GM23338 (cell line): ENCODE measurements around the gene CHRDL2. TPM values are rescaled to one million over a fixed set of nuclear protein-coding genes. Genes with fewer than 3 reads are reported as not detected.

Experiments
- ATAC-seq: fragments of 200-7000 bp; cut with Tn5 transposase; 3 replicates; pipeline ENCODE4 v1.9.1; 2020
- DNase-seq: peaks from one replicate; pipeline ENCODE4 v3.0.0-alpha.2; 2015; ENCODE audit warnings: low spot score
- H2AFZ ChIP-seq: fragments of 200-600 bp; sonication (generic); 2 replicates; pipeline ENCODE4 v1.8.0; 2016; ENCODE audit warnings: antibody characterized with exemption, mild to moderate bottlenecking, moderate library complexity
- H3F3A ChIP-seq: fragments of 200-600 bp; sonication (generic); replicated peaks from 2 replicates; pipeline ENCODE4 v1.8.0; 2017; ENCODE audit warnings: antibody characterized with exemption, mixed run types, low read depth
- H3K27ac ChIP-seq: fragments of 200-600 bp; sonication (generic); 2 replicates; pipeline ENCODE4 v1.6.1; 2016; ENCODE audit warnings: low read depth
- H3K27me3 ChIP-seq: fragments of 200-600 bp; sonication (generic); 2 replicates; pipeline ENCODE4 v1.8.0; 2016; ENCODE audit warnings: mild to moderate bottlenecking, mixed run types, moderate library complexity; ENCODE audit not compliant: insufficient read depth
- H3K36me3 ChIP-seq: fragments of 200-600 bp; sonication (generic); 2 replicates; pipeline ENCODE4 v1.8.0; 2016; ENCODE audit warnings: mild to moderate bottlenecking; ENCODE audit not compliant: insufficient read depth
- H3K4me1 ChIP-seq: fragments of 200-600 bp; sonication (generic); 2 replicates; pipeline ENCODE4 v1.8.0; 2016; ENCODE audit warnings: mild to moderate bottlenecking, moderate library complexity; ENCODE audit not compliant: insufficient read depth
- H3K4me2 ChIP-seq: fragments of 200-600 bp; sonication (generic); 2 replicates; pipeline ENCODE4 v1.7.1; 2017; ENCODE audit warnings: mixed run types
- H3K4me3 ChIP-seq: fragments of 200-600 bp; sonication (generic); 2 replicates; pipeline ENCODE4 v1.6.1; 2016; ENCODE audit warnings: mixed run types
- H3K79me2 ChIP-seq: fragments of 200-600 bp; sonication (generic); replicated peaks from 2 replicates; pipeline ENCODE4 v1.8.0; 2017; ENCODE audit warnings: mild to moderate bottlenecking; ENCODE audit not compliant: insufficient read depth
- H3K9me2 ChIP-seq: fragments of 200-600 bp; sonication (generic); 2 replicates; pipeline ENCODE4 v1.8.0; 2017; ENCODE audit not compliant: insufficient read depth
- H4K20me1 ChIP-seq: fragments of 200-600 bp; sonication (generic); replicated peaks from 2 replicates; pipeline ENCODE4 v1.8.0; 2017; ENCODE audit warnings: mild to moderate bottlenecking; ENCODE audit not compliant: insufficient read depth
- H3K27ac Mint-ChIP-seq: 2 replicates; pipeline ENCODE4 v1.8.0; 2020; ENCODE audit warnings: inconsistent platforms, mild to moderate bottlenecking, moderate library complexity, mixed read lengths
- H3K27me3 Mint-ChIP-seq: 3 replicates; pipeline ENCODE4 v1.8.0; 2022; ENCODE audit warnings: low read depth, mild to moderate bottlenecking, moderate library complexity, mixed read lengths, inconsistent platforms; ENCODE audit not compliant: insufficient read depth, poor library complexity
- H3K36me3 Mint-ChIP-seq: 3 replicates; pipeline ENCODE4 v1.8.0; 2021; ENCODE audit warnings: low read depth, mild to moderate bottlenecking, inconsistent platforms, moderate library complexity, mixed read lengths
- H3K4me1 Mint-ChIP-seq: 3 replicates; pipeline ENCODE4 v1.8.0; 2020; ENCODE audit warnings: mild to moderate bottlenecking, inconsistent platforms, mixed read lengths
- H3K4me3 Mint-ChIP-seq: 3 replicates; pipeline ENCODE4 v1.8.0; 2021; ENCODE audit warnings: moderate library complexity, mild to moderate bottlenecking, inconsistent platforms, mixed read lengths
- H3K9me3 Mint-ChIP-seq: 3 replicates; pipeline ENCODE4 v1.8.0; 2020; ENCODE audit warnings: moderate library complexity, mild to moderate bottlenecking, inconsistent platforms, mixed read lengths
- EZH2 ChIP-seq: fragments of 200-600 bp; sonication (generic); IDR thresholded peaks from one replicate; pipeline ENCODE4 v1.8.0; 2017; ENCODE audit warnings: antibody characterized with exemption, mild to moderate bottlenecking, low read depth; ENCODE audit not compliant: unreplicated experiment
- EZH2phosphoT487 ChIP-seq: fragments of 200-600 bp; sonication (generic); IDR thresholded peaks from one replicate; pipeline ENCODE4 v1.8.1; 2018; ENCODE audit warnings: antibody characterized with exemption; ENCODE audit not compliant: unreplicated experiment
- POLR2AphosphoS5 ChIP-seq: IDR thresholded peaks from 2 replicates; pipeline ENCODE4 v1.6.1; 2016; ENCODE audit warnings: antibody characterized with exemption, low read depth
- ZNF114 ChIP-seq: fragments of 250-450 bp; sonication (Bioruptor Pico); IDR thresholded peaks from 2 replicates; pipeline ENCODE4 v1.5.0; 2020; ENCODE audit warnings: mild to moderate bottlenecking, moderate library complexity
- polyA plus RNA-seq: library from polyadenylated mRNA; unstranded; fragments of >200 nt; fragmentation: Nextera tagmentation; extraction: Ambion mirVana; gene quantifications from 2 replicates; pipeline ENCODE4 v1.2.1, GENCODE V29; 2016
- total RNA-seq: library from RNA; depleted of rRNA; stranded (reverse); fragments of >200 nt; shearing (Covaris generic); gene quantifications from 2 replicates; pipeline ENCODE4 v1.2.3, GENCODE V29; 2014
- TF ChIP-seq, protein P1 (sequence below), 2 experiments: fragments of 200-600 bp in 1 of 2; sonication (generic) in 1 of 2; conservative IDR thresholded peaks; 2 replicates each; pipeline versions ENCODE4 v1.5.1 to v1.6.1; 2016 to 2017; ENCODE audit warnings: antibody characterized with exemption in 2 of 2, low read depth in 2 of 2, mild to moderate bottlenecking in 2 of 2, moderate library complexity in 1 of 2
- TF ChIP-seq, protein P2 (sequence below): IDR thresholded peaks from one replicate; pipeline ENCODE4 v1.6.1; 2018; ENCODE audit warnings: antibody characterized with exemption; ENCODE audit not compliant: unreplicated experiment

Gene CHRDL2
- total and polyA plus RNA-seq, 2 experiments from 2014 or later = 0.21 TPM; not detected in 1

DNA sequence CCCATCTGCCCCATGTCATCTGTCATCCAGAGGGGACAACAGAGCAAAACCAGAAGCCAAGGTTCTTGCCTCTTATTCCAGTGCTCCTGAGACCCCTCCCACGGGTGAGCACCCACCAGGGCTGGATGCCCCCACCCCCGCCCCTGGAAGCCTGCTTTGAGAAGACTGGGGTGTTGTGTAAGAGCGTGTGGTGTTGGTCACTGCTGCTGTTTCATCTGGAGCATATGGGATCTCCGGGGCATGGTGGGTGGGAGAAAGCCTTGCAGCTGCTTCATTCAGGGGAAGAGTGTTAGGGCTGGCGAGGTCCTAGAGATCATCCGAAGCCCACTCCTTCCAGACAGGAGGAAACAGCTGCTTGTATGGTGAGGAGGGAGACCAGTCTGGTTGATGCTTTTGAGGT, 54.1 kb downstream of the CHRDL2 start:
- Mint-ChIP-seq H3K4me3 (no peak overlapping the region), H3K9me3 (peaks cover 3% of the 10 kb centered on the region; the same call in 1 of the 3 replicates)

DNA sequence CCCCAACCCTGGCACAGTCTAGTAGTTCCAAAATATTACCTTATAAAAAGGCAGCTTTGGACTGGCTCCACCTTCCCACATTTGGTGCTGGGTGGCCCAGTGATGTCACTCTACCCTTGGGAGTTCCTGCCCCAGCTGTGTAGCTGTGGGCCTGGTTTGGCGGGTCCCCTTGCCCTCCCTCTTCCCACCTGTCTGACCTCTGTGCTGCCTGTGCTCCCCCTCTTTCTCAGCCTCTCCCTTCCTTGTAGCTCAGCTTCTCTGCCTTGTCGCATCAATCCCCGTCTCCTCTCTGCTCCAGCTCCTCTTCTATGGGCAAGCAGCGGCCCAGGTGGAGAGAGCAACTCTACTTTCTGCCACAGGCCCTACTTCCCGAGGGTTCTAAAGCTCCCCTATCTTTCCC, 54.6 kb downstream of the CHRDL2 start:
- Histone ChIP-seq H4K20me1 (no peaks in the 10 kb centered on the region), H3K36me3 (no peaks in the 10 kb centered on the region), H3K9me2 (no peaks in the 10 kb centered on the region), H2AFZ (no peak overlapping the region), H3K4me2 (no peak overlapping the region), H3K79me2 (no peaks in the 10 kb centered on the region), H3K27ac (no peak overlapping the region), H3K4me3 (no peak overlapping the region), H3K27me3 (no peaks in the 10 kb centered on the region), H3F3A (no peaks in the 10 kb centered on the region), H3K4me1 (no peaks in the 10 kb centered on the region)
- no peak for DNase-seq
- Mint-ChIP-seq H3K4me1 (no peaks in the 10 kb centered on the region; the same call in 2 of the 3 replicates), H3K27me3 (peaks cover 1% of the 10 kb centered on the region), H3K36me3 (peaks cover 6% of the 10 kb centered on the region; the same call in 2 of the 3 replicates), H3K27ac (no peak overlapping the region), H3K4me3 (no peak overlapping the region), H3K9me3 (peaks cover 3% of the 10 kb centered on the region; the same call in 1 of the 3 replicates)
- no peak for ATAC-seq
- TF ChIP-seq, protein P1, sequence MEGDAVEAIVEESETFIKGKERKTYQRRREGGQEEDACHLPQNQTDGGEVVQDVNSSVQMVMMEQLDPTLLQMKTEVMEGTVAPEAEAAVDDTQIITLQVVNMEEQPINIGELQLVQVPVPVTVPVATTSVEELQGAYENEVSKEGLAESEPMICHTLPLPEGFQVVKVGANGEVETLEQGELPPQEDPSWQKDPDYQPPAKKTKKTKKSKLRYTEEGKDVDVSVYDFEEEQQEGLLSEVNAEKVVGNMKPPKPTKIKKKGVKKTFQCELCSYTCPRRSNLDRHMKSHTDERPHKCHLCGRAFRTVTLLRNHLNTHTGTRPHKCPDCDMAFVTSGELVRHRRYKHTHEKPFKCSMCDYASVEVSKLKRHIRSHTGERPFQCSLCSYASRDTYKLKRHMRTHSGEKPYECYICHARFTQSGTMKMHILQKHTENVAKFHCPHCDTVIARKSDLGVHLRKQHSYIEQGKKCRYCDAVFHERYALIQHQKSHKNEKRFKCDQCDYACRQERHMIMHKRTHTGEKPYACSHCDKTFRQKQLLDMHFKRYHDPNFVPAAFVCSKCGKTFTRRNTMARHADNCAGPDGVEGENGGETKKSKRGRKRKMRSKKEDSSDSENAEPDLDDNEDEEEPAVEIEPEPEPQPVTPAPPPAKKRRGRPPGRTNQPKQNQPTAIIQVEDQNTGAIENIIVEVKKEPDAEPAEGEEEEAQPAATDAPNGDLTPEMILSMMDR (conservative IDR thresholded peaks at IDR 0.05; ENCODE audit: low read depth in 2 of 2) = no peak
- no peak for TF ChIP-seq EZH2phosphoT487

More for the DNA sequence above, 54.1 kb downstream of the CHRDL2 start:
- H3K27ac Mint-ChIP-seq = no peak overlapping the region
- ATAC-seq = no peak
- no peaks in the 10 kb centered on the region for H3K36me3 ChIP-seq
- no peak overlapping the region for H3K27ac ChIP-seq
- no peak overlapping the region for H2AFZ ChIP-seq
- peaks cover 6% of the 10 kb centered on the region; the same call in 2 of the 3 replicates for H3K36me3 Mint-ChIP-seq
- H4K20me1 ChIP-seq = no peaks in the 10 kb centered on the region
- H3K9me2 ChIP-seq = no peaks in the 10 kb centered on the region
- no peaks in the 10 kb centered on the region for H3K27me3 ChIP-seq
- no peaks in the 10 kb centered on the region for H3F3A ChIP-seq
- no peak for DNase-seq
- H3K4me3 ChIP-seq = no peak overlapping the region
- TF ChIP-seq, protein P2, sequence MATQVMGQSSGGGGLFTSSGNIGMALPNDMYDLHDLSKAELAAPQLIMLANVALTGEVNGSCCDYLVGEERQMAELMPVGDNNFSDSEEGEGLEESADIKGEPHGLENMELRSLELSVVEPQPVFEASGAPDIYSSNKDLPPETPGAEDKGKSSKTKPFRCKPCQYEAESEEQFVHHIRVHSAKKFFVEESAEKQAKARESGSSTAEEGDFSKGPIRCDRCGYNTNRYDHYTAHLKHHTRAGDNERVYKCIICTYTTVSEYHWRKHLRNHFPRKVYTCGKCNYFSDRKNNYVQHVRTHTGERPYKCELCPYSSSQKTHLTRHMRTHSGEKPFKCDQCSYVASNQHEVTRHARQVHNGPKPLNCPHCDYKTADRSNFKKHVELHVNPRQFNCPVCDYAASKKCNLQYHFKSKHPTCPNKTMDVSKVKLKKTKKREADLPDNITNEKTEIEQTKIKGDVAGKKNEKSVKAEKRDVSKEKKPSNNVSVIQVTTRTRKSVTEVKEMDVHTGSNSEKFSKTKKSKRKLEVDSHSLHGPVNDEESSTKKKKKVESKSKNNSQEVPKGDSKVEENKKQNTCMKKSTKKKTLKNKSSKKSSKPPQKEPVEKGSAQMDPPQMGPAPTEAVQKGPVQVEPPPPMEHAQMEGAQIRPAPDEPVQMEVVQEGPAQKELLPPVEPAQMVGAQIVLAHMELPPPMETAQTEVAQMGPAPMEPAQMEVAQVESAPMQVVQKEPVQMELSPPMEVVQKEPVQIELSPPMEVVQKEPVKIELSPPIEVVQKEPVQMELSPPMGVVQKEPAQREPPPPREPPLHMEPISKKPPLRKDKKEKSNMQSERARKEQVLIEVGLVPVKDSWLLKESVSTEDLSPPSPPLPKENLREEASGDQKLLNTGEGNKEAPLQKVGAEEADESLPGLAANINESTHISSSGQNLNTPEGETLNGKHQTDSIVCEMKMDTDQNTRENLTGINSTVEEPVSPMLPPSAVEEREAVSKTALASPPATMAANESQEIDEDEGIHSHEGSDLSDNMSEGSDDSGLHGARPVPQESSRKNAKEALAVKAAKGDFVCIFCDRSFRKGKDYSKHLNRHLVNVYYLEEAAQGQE = no peak
- TF ChIP-seq EZH2 (no peak), ZNF114 (no peak), POLR2AphosphoS5 (no peak), EZH2phosphoT487 (no peak)
- H3K4me2 ChIP-seq = no peak overlapping the region
- peaks cover 1% of the 10 kb centered on the region for H3K27me3 Mint-ChIP-seq
- H3K4me1 Mint-ChIP-seq = no peaks in the 10 kb centered on the region; the same call in 2 of the 3 replicates
- H3K79me2 ChIP-seq = no peaks in the 10 kb centered on the region
- H3K4me1 ChIP-seq = no peaks in the 10 kb centered on the region
